ENCODE data around the gene PRSS12. TPM values are rescaled to one million over a fixed set of nuclear protein-coding genes. Genes with fewer than 3 reads are reported as not detected.

The PRSS12 gene
- polyA plus RNA-seq, 1 donor, result 2.3 TPM

GRCh38 chr4:118357601-118358000 lies 4.8 kb upstream of the PRSS12 start:
- no CpG with 5 or more reads among the region's 2 CpGs for WGBS (ENCODE audit: insufficient coverage, low lambda C conversion rate)
- Histone ChIP-seq H3K4me3 (ENCODE audit: low read length) (no peak overlapping the region), H3K9me3 (ENCODE audit: control insufficient read depth, low read depth, low read length) (no peaks in the 10 kb centered on the region), H3K36me3 (ENCODE audit: control insufficient read depth, insufficient read depth, low read length) (no peaks in the 10 kb centered on the region), H3K4me1 (ENCODE audit: control insufficient read depth, insufficient read depth, low read length) (no peaks in the 10 kb centered on the region), H3K27me3 (ENCODE audit: control insufficient read depth, insufficient read depth, low read length) (peaks cover 35% of the 10 kb centered on the region), H3K27ac (ENCODE audit: low read length) (no peak overlapping the region)
- DNase-seq, result no peak

- Histone ChIP-seq H3K27ac (ENCODE audit: low read length) (no peak overlapping the region), H3K36me3 (ENCODE audit: control insufficient read depth, insufficient read depth, low read length) (no peaks in the 10 kb centered on the region), H3K4me3 (ENCODE audit: low read length) (no peak overlapping the region), H3K27me3 (ENCODE audit: control insufficient read depth, insufficient read depth, low read length) (peaks cover 43% of the 10 kb centered on the region), H3K9me3 (ENCODE audit: control insufficient read depth, low read depth, low read length) (peaks cover 5% of the 10 kb centered on the region), H3K4me1 (ENCODE audit: control insufficient read depth, insufficient read depth, low read length) (no peaks in the 10 kb centered on the region)
- no peak for DNase-seq
- no CpG with 5 or more reads among the region's 1 CpG for WGBS (ENCODE audit: insufficient coverage, low lambda C conversion rate)
These were observed 3.9 kb upstream of the PRSS12 start for GRCh38 chr4:118356731-118357130.

- WGBS (ENCODE audit: insufficient coverage, low lambda C conversion rate), result 87% methylated on average over 3 of the region's 4 CpGs
- peaks cover 5% of the 10 kb centered on the region for H3K9me3 ChIP-seq (ENCODE audit: control insufficient read depth, low read depth, low read length)
- H3K36me3 ChIP-seq (ENCODE audit: control insufficient read depth, insufficient read depth, low read length), result no peaks in the 10 kb centered on the region
- no peak overlapping the region for H3K4me3 ChIP-seq (ENCODE audit: low read length)
- no peak overlapping the region for H3K27ac ChIP-seq (ENCODE audit: low read length)
- peaks cover 45% of the 10 kb centered on the region for H3K27me3 ChIP-seq (ENCODE audit: control insufficient read depth, insufficient read depth, low read length)
- DNase-seq, result no peak
- no peaks in the 10 kb centered on the region for H3K4me1 ChIP-seq (ENCODE audit: control insufficient read depth, insufficient read depth, low read length)
These were observed 3.3 kb upstream of the PRSS12 start for GRCh38 chr4:118356111-118356510.

GRCh38 chr4:118354913-118355312 lies 2.1 kb upstream of the PRSS12 start:
- H3K27ac ChIP-seq (ENCODE audit: low read length), result no peak overlapping the region
- no peaks in the 10 kb centered on the region for H3K4me1 ChIP-seq (ENCODE audit: control insufficient read depth, insufficient read depth, low read length)
- no peak for DNase-seq
- H3K4me3 ChIP-seq (ENCODE audit: low read length), result no peak overlapping the region
- WGBS (ENCODE audit: insufficient coverage, low lambda C conversion rate), result no CpG with 5 or more reads among the region's 2 CpGs
- H3K36me3 ChIP-seq (ENCODE audit: control insufficient read depth, insufficient read depth, low read length), result no peaks in the 10 kb centered on the region
- peaks cover 5% of the 10 kb centered on the region for H3K9me3 ChIP-seq (ENCODE audit: control insufficient read depth, low read depth, low read length)
- H3K27me3 ChIP-seq (ENCODE audit: control insufficient read depth, insufficient read depth, low read length), result peaks cover 47% of the 10 kb centered on the region

- H3K4me3 ChIP-seq (ENCODE audit: low read length), result peak overlapping the region; percentile 18
- H3K27ac ChIP-seq (ENCODE audit: low read length), result no peak overlapping the region
- no peak for DNase-seq
- peaks cover 5% of the 10 kb centered on the region for H3K9me3 ChIP-seq (ENCODE audit: control insufficient read depth, low read depth, low read length)
- no peaks in the 10 kb centered on the region for H3K4me1 ChIP-seq (ENCODE audit: control insufficient read depth, insufficient read depth, low read length)
- WGBS (ENCODE audit: insufficient coverage, low lambda C conversion rate), result 60% methylated on average over 1 of the region's 8 CpGs
- H3K36me3 ChIP-seq (ENCODE audit: control insufficient read depth, insufficient read depth, low read length), result no peaks in the 10 kb centered on the region
- peaks cover 47% of the 10 kb centered on the region for H3K27me3 ChIP-seq (ENCODE audit: control insufficient read depth, insufficient read depth, low read length)
These were observed 779 bp upstream of the PRSS12 start for GRCh38 chr4:118353534-118354030.

GRCh38 chr4:118351851-118352827 lies 664 bp downstream of the PRSS12 start:
- H3K9me3 ChIP-seq (ENCODE audit: control insufficient read depth, low read depth, low read length), result peaks cover 5% of the 10 kb centered on the region
- no CpG with 5 or more reads among the region's 82 CpGs for WGBS (ENCODE audit: insufficient coverage, low lambda C conversion rate)
- H3K36me3 ChIP-seq (ENCODE audit: control insufficient read depth, insufficient read depth, low read length), result no peaks in the 10 kb centered on the region
- peak overlapping the region; percentile 39 for H3K4me3 ChIP-seq (ENCODE audit: low read length)
- H3K4me1 ChIP-seq (ENCODE audit: control insufficient read depth, insufficient read depth, low read length), result no peaks in the 10 kb centered on the region
- peaks cover 43% of the 10 kb centered on the region for H3K27me3 ChIP-seq (ENCODE audit: control insufficient read depth, insufficient read depth, low read length)
- H3K27ac ChIP-seq (ENCODE audit: low read length), result no peak overlapping the region
- peak in 1 of 2 donors; percentile 49 for DNase-seq

GRCh38 chr4:118350961-118351360 lies 1.8 kb downstream of the PRSS12 start:
- H3K4me1 ChIP-seq (ENCODE audit: control insufficient read depth, insufficient read depth, low read length), result no peaks in the 10 kb centered on the region
- H3K36me3 ChIP-seq (ENCODE audit: control insufficient read depth, insufficient read depth, low read length), result no peaks in the 10 kb centered on the region
- peaks cover 5% of the 10 kb centered on the region for H3K9me3 ChIP-seq (ENCODE audit: control insufficient read depth, low read depth, low read length)
- H3K27ac ChIP-seq (ENCODE audit: low read length), result no peak overlapping the region
- DNase-seq, result peak in 1 of 2 donors; percentile 9
- H3K27me3 ChIP-seq (ENCODE audit: control insufficient read depth, insufficient read depth, low read length), result peaks cover 39% of the 10 kb centered on the region
- WGBS (ENCODE audit: insufficient coverage, low lambda C conversion rate), result 26% methylated on average over 3 of the region's 3 CpGs
- H3K4me3 ChIP-seq (ENCODE audit: low read length), result no peak overlapping the region

- peaks cover 5% of the 10 kb centered on the region for H3K9me3 ChIP-seq (ENCODE audit: control insufficient read depth, low read depth, low read length)
- H3K36me3 ChIP-seq (ENCODE audit: control insufficient read depth, insufficient read depth, low read length), result no peaks in the 10 kb centered on the region
- no peak overlapping the region for H3K27ac ChIP-seq (ENCODE audit: low read length)
- no peaks in the 10 kb centered on the region for H3K4me1 ChIP-seq (ENCODE audit: control insufficient read depth, insufficient read depth, low read length)
- no peak for DNase-seq
- WGBS (ENCODE audit: insufficient coverage, low lambda C conversion rate), result no CpG with 5 or more reads among the region's 5 CpGs
- no peak overlapping the region for H3K4me3 ChIP-seq (ENCODE audit: low read length)
- peaks cover 24% of the 10 kb centered on the region for H3K27me3 ChIP-seq (ENCODE audit: control insufficient read depth, insufficient read depth, low read length)
These were observed 3.9 kb downstream of the PRSS12 start for GRCh38 chr4:118348886-118349285.

GRCh38 chr4:118346495-118346894 lies 6.3 kb downstream of the PRSS12 start:
- no peak for DNase-seq
- no peaks in the 10 kb centered on the region for H3K9me3 ChIP-seq (ENCODE audit: control insufficient read depth, low read depth, low read length)
- no peak overlapping the region for H3K27ac ChIP-seq (ENCODE audit: low read length)
- no peak overlapping the region for H3K4me3 ChIP-seq (ENCODE audit: low read length)
- WGBS (ENCODE audit: insufficient coverage, low lambda C conversion rate), result no CpG with 5 or more reads among the region's 4 CpGs
- H3K36me3 ChIP-seq (ENCODE audit: control insufficient read depth, insufficient read depth, low read length), result no peaks in the 10 kb centered on the region
- H3K27me3 ChIP-seq (ENCODE audit: control insufficient read depth, insufficient read depth, low read length), result peaks cover 2% of the 10 kb centered on the region
- H3K4me1 ChIP-seq (ENCODE audit: control insufficient read depth, insufficient read depth, low read length), result no peaks in the 10 kb centered on the region

- Histone ChIP-seq H3K4me1 (ENCODE audit: control insufficient read depth, insufficient read depth, low read length) (no peaks in the 10 kb centered on the region), H3K9me3 (ENCODE audit: control insufficient read depth, low read depth, low read length) (no peaks in the 10 kb centered on the region), H3K4me3 (ENCODE audit: low read length) (no peak overlapping the region), H3K27ac (ENCODE audit: low read length) (no peak overlapping the region), H3K27me3 (ENCODE audit: control insufficient read depth, insufficient read depth, low read length) (peaks cover 2% of the 10 kb centered on the region), H3K36me3 (ENCODE audit: control insufficient read depth, insufficient read depth, low read length) (no peaks in the 10 kb centered on the region)
- no CpG with 5 or more reads among the region's 1 CpG for WGBS (ENCODE audit: insufficient coverage, low lambda C conversion rate)
- peak in 1 of 2 donors; percentile 17 for DNase-seq
These were observed 7.0 kb downstream of the PRSS12 start for GRCh38 chr4:118345813-118346212.

Data from large intestine (tissue), 3 donors.